Gastrocnemius medialis (tissue), 4 donors: ENCODE data around the gene ZSCAN12.

Experiments used
- POLR2A ChIP-seq, 2 donors: fragments of 450-650 bp; IDR thresholded peaks; one replicate each; pipeline ENCODE4 v1.6.1; 2017; ENCODE audit warnings: antibody characterized with exemption in 2 of 2, mild to moderate bottlenecking in 2 of 2, moderate library complexity in 2 of 2
- TF ChIP-seq, protein P1 (sequence below), 5 experiments: fragments of 450-650 bp in 3 of 5; fragments of 200-600 bp in 2 of 5; sonication (generic) in 2 of 5; IDR thresholded peaks in 4 of 5; conservative IDR thresholded peaks in 1 of 5; 1 replicate in 4 of 5; 2 replicates in 1 of 5; pipeline ENCODE4 v1.5.1; 2016 to 2019; ENCODE audit warnings: antibody characterized with exemption in 5 of 5, mild to moderate bottlenecking in 3 of 5, moderate library complexity in 3 of 5

DNA sequence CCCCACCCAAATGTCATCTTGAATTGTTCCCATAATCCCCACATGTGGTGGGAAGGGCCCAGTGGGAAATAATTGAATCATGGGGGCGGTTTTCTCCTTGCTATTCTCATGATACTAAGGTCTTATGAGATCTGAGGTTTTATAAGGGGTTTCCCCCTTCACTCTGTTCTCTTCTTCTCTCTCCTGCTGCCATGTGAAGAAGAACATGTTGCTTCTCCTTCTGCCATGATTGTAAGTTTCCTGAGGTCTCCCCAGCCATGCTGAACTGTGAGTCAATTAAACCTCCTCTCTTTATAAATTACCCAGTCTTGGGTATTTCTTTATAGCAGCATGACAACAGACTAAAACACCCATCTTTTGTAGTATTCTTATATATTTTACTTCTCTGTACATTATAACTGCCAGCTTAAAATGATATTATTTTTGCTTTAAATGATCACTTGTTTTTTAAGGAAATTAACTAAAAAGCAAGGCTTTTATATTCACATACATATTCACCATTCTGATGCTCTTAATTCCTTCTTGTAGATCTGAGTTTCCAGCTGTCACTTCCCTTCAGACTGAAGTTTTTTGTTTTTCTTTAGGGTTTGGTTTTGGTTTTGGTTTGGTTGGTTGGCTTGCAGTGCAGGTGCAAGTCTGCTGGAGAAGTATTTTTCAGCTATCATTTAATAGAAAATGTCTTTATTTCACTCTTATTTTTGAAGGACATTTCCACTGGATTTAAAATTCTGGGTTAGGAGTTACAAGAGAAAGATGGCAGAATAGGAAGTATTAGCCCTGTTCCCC, 59.0 kb downstream of the ZSCAN12 start:
- TF ChIP-seq, protein P1, sequence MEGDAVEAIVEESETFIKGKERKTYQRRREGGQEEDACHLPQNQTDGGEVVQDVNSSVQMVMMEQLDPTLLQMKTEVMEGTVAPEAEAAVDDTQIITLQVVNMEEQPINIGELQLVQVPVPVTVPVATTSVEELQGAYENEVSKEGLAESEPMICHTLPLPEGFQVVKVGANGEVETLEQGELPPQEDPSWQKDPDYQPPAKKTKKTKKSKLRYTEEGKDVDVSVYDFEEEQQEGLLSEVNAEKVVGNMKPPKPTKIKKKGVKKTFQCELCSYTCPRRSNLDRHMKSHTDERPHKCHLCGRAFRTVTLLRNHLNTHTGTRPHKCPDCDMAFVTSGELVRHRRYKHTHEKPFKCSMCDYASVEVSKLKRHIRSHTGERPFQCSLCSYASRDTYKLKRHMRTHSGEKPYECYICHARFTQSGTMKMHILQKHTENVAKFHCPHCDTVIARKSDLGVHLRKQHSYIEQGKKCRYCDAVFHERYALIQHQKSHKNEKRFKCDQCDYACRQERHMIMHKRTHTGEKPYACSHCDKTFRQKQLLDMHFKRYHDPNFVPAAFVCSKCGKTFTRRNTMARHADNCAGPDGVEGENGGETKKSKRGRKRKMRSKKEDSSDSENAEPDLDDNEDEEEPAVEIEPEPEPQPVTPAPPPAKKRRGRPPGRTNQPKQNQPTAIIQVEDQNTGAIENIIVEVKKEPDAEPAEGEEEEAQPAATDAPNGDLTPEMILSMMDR (IDR thresholded peaks at IDR 0.05 in 4 of 5, conservative IDR thresholded peaks at IDR 0.05 in 1 of 5), result no peak
- TF ChIP-seq POLR2A (IDR thresholded peaks at IDR 0.05), result no peak
